IMR-90 (cell line): ENCODE measurements around the gene PIK3C2A. TPM values are rescaled to one million over a fixed set of nuclear protein-coding genes. Genes with fewer than 3 reads are reported as not detected.

ENCODE experiments used
- ATAC-seq: fragments of 200-7000 bp; cut with Tn5 transposase; 2 replicates; pipeline ENCODE4 v1.9.1; 2020; ENCODE audit warnings: low read depth, mild to moderate bottlenecking, moderate library complexity
- Bru-seq: library from RNA; stranded (reverse); fragments of 400-500 nt; gene quantifications from one replicate; lab custom pipeline; 2021; lab: Mats Ljungman, UMichigan
- BruChase-seq, 2 experiments: library from RNA; stranded (reverse); fragments of 400-500 nt; gene quantifications; one replicate each; lab custom pipeline; 2021; lab: Mats Ljungman, UMichigan
- BruUV-seq: library from RNA; stranded (reverse); fragments of 400-500 nt; replicated peaks from 2 replicates; lab custom pipeline; 2021; lab: Mats Ljungman, UMichigan
- CTCF ChIA-PET: fragments of 300-600 bp; formaldehyde crosslinking; extraction: SDS; loops from one replicate; lab custom pipeline; 2021; ENCODE audit warnings: antibody characterized with exemption; lab: Yijun Ruan, JAX
- POLR2A ChIA-PET: fragments of 300-600 bp; sonication (Branson Sonifier 250); formaldehyde crosslinking; loops from one replicate; lab custom pipeline; 2022; ENCODE audit warnings: antibody characterized with exemption; ENCODE audit not compliant: unreplicated experiment; lab: Charles Lee
- DNase-seq: peaks from one replicate; pipeline ENCODE4 v3.0.0; 2013
- H2AFZ ChIP-seq: replicated peaks from 2 replicates; pipeline ENCODE3; 2013; ENCODE audit warnings: low read length, mild to moderate bottlenecking; ENCODE audit not compliant: poor library complexity
- H2AK5ac ChIP-seq: 2 replicates; pipeline ENCODE4 v1.6.1; 2013; ENCODE audit warnings: low read depth, low read length, inconsistent platforms
- H2AK9ac ChIP-seq: replicated peaks from 2 replicates; pipeline ENCODE3; 2013; ENCODE audit warnings: mild to moderate bottlenecking, low read depth, low read length, moderate library complexity; ENCODE audit not compliant: poor library complexity
- H2BK120ac ChIP-seq: 2 replicates; pipeline ENCODE4 v1.6.1; 2013; ENCODE audit warnings: low read depth, low read length, inconsistent platforms
- H2BK15ac ChIP-seq: 3 replicates; pipeline ENCODE4 v1.6.1; 2013; ENCODE audit warnings: low read depth, low read length, inconsistent platforms
- H2BK20ac ChIP-seq: 2 replicates; pipeline ENCODE4 v1.6.1; 2013; ENCODE audit warnings: low read depth, mild to moderate bottlenecking, inconsistent platforms, low read length, moderate library complexity
- H2BK5ac ChIP-seq: 2 replicates; pipeline ENCODE4 v1.6.1; 2013; ENCODE audit warnings: mild to moderate bottlenecking, low read depth, low read length, inconsistent platforms; ENCODE audit not compliant: poor library complexity, severe bottlenecking
- H3K14ac ChIP-seq: replicated peaks from 2 replicates; pipeline ENCODE4 v1.6.1; 2013; ENCODE audit warnings: low read depth, low read length, inconsistent platforms
- H3K18ac ChIP-seq: 2 replicates; pipeline ENCODE4 v1.6.1; 2013; ENCODE audit warnings: low read depth, low read length, control low read depth
- H3K23ac ChIP-seq: 2 replicates; pipeline ENCODE4 v1.6.1; 2013; ENCODE audit warnings: low read depth, low read length, inconsistent platforms
- H3K27ac ChIP-seq: 2 replicates; pipeline ENCODE4 v1.5.1; 2013; ENCODE audit warnings: mild to moderate bottlenecking, control low read depth, low read length; ENCODE audit not compliant: insufficient read depth
- H3K27me3 ChIP-seq: 2 replicates; pipeline ENCODE4 v1.6.1; 2013; ENCODE audit warnings: low read length; ENCODE audit not compliant: control insufficient read depth, insufficient read depth
- H3K36me3 ChIP-seq: 2 replicates; pipeline ENCODE4 v1.6.1; 2013; ENCODE audit warnings: low read length, mixed read lengths; ENCODE audit not compliant: control insufficient read depth, insufficient read depth
- H3K4ac ChIP-seq: 2 replicates; pipeline ENCODE4 v1.6.1; 2013; ENCODE audit warnings: low read depth, low read length, inconsistent platforms
- H3K4me1 ChIP-seq: 2 replicates; pipeline ENCODE4 v1.6.1; 2013; ENCODE audit warnings: low read length, mixed read lengths; ENCODE audit not compliant: control insufficient read depth, insufficient read depth
- H3K4me2 ChIP-seq: 2 replicates; pipeline ENCODE4 v1.6.1; 2013; ENCODE audit warnings: low read depth, mild to moderate bottlenecking, control low read depth, low read length, moderate library complexity
- H3K4me3 ChIP-seq: 2 replicates; pipeline ENCODE4 v1.5.1; 2013; ENCODE audit warnings: low read depth, mild to moderate bottlenecking, control low read depth, low read length, moderate library complexity; ENCODE audit not compliant: insufficient read depth
- H3K56ac ChIP-seq: 2 replicates; pipeline ENCODE4 v1.6.1; 2013; ENCODE audit warnings: low read length, inconsistent platforms; ENCODE audit not compliant: insufficient read depth; ENCODE audit errors: extremely low read depth
- H3K79me1 ChIP-seq, 2 experiments: 2 replicates each; pipeline ENCODE4 v1.6.1; 2013; ENCODE audit warnings: low read length in 2 of 2, inconsistent platforms in 1 of 2, low read depth in 1 of 2
- H3K9ac ChIP-seq: 2 replicates; pipeline ENCODE4 v1.6.1; 2013; ENCODE audit warnings: low read depth, low read length, control low read depth
- H3K9me1 ChIP-seq: 2 replicates; pipeline ENCODE4 v1.6.1; 2013; ENCODE audit warnings: low read length, inconsistent platforms; ENCODE audit not compliant: insufficient read depth
- H3K9me3 ChIP-seq: 2 replicates; pipeline ENCODE4 v1.6.1; 2013; ENCODE audit warnings: low read length; ENCODE audit not compliant: control insufficient read depth, insufficient read depth
- H4K20me1 ChIP-seq: 2 replicates; pipeline ENCODE4 v1.6.1; 2013; ENCODE audit warnings: low read length, inconsistent platforms; ENCODE audit not compliant: insufficient read depth
- H4K5ac ChIP-seq: 2 replicates; pipeline ENCODE4 v1.6.1; 2013; ENCODE audit warnings: mild to moderate bottlenecking, low read depth, low read length, control low read depth
- H4K8ac ChIP-seq, 2 experiments: 2 replicates each; pipeline ENCODE4 v1.6.1; 2013; ENCODE audit warnings: low read depth in 2 of 2, low read length in 2 of 2, control low read depth in 1 of 2, inconsistent platforms in 1 of 2
- H4K91ac ChIP-seq: 2 replicates; pipeline ENCODE4 v1.6.1; 2013; ENCODE audit warnings: low read depth, low read length, inconsistent platforms; ENCODE audit not compliant: insufficient read depth
- BHLHE40 ChIP-seq: fragments of 150-350 bp; IDR thresholded peaks from 2 replicates; pipeline ENCODE4 v1.6.1; 2016; ENCODE audit warnings: mild to moderate bottlenecking, low read depth, low read length
- MAFK ChIP-seq: IDR thresholded peaks from 2 replicates; pipeline ENCODE4 v1.6.1; 2012; ENCODE audit warnings: low read depth, low read length, improper control_type of control experiment
- MAZ ChIP-seq: IDR thresholded peaks from 2 replicates; pipeline ENCODE4 v1.6.1; 2012; ENCODE audit warnings: low read depth, mild to moderate bottlenecking, low read length, improper control_type of control experiment, moderate library complexity, borderline replicate concordance
- POLR2A ChIP-seq: IDR thresholded peaks from 2 replicates; pipeline ENCODE4 v1.6.1; 2012; ENCODE audit warnings: mild to moderate bottlenecking, low read depth, low read length
- SMC3 ChIP-seq: fragments of 150-350 bp; IDR thresholded peaks from 2 replicates; pipeline ENCODE4 v1.6.1; 2016; ENCODE audit warnings: low read depth, mild to moderate bottlenecking, antibody characterized with exemption, low read length, moderate library complexity
- WGBS, 2 experiments: methylation state at CpG; one replicate each; pipeline versions ENCODE4 v1.1.5 to v1.1.7; 2013; ENCODE audit warnings: missing lambda C conversion rate in 2 of 2; ENCODE audit not compliant: insufficient read length in 1 of 2; ENCODE audit errors: extremely low coverage in 2 of 2; 5-methylcytosine and 5-hydroxymethylcytosine counted together
- dilution Hi-C: fragments of 300-500 bp; cut with HindIII; formaldehyde crosslinking; loops from one replicate; pipeline ENCODE4 v1.14.3; 2018; ENCODE audit warnings: low sequenced_read_pairs; ENCODE audit not compliant: unreplicated experiment
- in situ Hi-C: fragments of 300-500 bp; cut with MboI; formaldehyde crosslinking; loops from 3 replicates; pipeline ENCODE4 v1.14.3; 2019; ENCODE audit warnings: low sequenced_read_pairs, inconsistent platforms, mixed read lengths
- intact Hi-C: fragments of 100-400 bp; cut with micrococcal nuclease; formaldehyde crosslinking; loops from 2 replicates; pipeline ENCODE4 v1.10.0; 2022
- long read RNA-seq: library from polyadenylated mRNA; unstranded; transcript quantifications from one replicate; pipeline ENCODE4 v2.0.0, GENCODE V29; 2021; ENCODE audit not compliant: unreplicated experiment
- polyA plus RNA-seq, 3 experiments: library from polyadenylated mRNA; depleted of rRNA; stranded (reverse); fragments of >200 nt; gene quantifications; 2 replicates each; pipeline ENCODE4 v1.2.3, GENCODE V29; 2012; ENCODE audit warnings: low replicate concordance in 1 of 3
- total RNA-seq: library from RNA; depleted of rRNA; stranded (reverse); fragments of >200 nt; gene quantifications from 2 replicates; pipeline ENCODE4 v1.2.3, GENCODE V29; 2012; rRNA removed
- TF ChIP-seq, protein P1 (sequence below): conservative IDR thresholded peaks from 2 replicates; pipeline ENCODE4 v1.5.1; 2012; ENCODE audit warnings: mild to moderate bottlenecking, low read depth, low read length, improper control_type of control experiment

PIK3C2A gene
- 36.6 and 56.4 TPM in 2 replicates for total RNA-seq
- polyA plus RNA-seq (2012; rRNA removed) = 11.5 and 14.6 TPM in 2 replicates
- polyA plus RNA-seq (2012; cell fraction: cytosol; rRNA removed) = 1.7 and 2.4 TPM in 2 replicates
- 2.3 and 20.0 TPM in 2 replicates for polyA plus RNA-seq (2012; cell fraction: nucleus; rRNA removed; ENCODE audit: low replicate concordance)
- Bru-seq, nascent RNA = percentile 85 among the genes with signal in this experiment
- BruChase-seq, experiment 1, labeled RNA remaining after a 6-hour chase = percentile 90 among the genes with signal in this experiment
- percentile 90 among the genes with signal in this experiment for BruChase-seq, experiment 2, labeled RNA remaining after a 2-hour chase
- long read RNA-seq, partial matches to known transcripts = 10 of 18 reads
- long read RNA-seq, other reads (novel, unspliced or antisense) = 8 of 18 reads

- peak within 1 kb of the TSS; percentile 61 for H4K5ac ChIP-seq
- dilution Hi-C loops = no loop called here
- TF ChIP-seq BHLHE40 (peak; percentile 46; the same call in 1 of the 2 replicates), MAZ (peak; percentile 65; the same call in 1 of the 2 replicates), SMC3 (no peak), MAFK (no peak), POLR2A (peak; percentile 92)
- TF ChIP-seq, protein P1, sequence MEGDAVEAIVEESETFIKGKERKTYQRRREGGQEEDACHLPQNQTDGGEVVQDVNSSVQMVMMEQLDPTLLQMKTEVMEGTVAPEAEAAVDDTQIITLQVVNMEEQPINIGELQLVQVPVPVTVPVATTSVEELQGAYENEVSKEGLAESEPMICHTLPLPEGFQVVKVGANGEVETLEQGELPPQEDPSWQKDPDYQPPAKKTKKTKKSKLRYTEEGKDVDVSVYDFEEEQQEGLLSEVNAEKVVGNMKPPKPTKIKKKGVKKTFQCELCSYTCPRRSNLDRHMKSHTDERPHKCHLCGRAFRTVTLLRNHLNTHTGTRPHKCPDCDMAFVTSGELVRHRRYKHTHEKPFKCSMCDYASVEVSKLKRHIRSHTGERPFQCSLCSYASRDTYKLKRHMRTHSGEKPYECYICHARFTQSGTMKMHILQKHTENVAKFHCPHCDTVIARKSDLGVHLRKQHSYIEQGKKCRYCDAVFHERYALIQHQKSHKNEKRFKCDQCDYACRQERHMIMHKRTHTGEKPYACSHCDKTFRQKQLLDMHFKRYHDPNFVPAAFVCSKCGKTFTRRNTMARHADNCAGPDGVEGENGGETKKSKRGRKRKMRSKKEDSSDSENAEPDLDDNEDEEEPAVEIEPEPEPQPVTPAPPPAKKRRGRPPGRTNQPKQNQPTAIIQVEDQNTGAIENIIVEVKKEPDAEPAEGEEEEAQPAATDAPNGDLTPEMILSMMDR = no peak
- H2AK5ac ChIP-seq = peak within 1 kb of the TSS; percentile 30
- CTCF ChIA-PET = interaction anchor here (1.0 kb wide), 1 partner anchor 179 kb away, joined by 3 read pairs; no protein-coding TSS in a partner anchor
- peak within 1 kb of the TSS; percentile 78 to 91 for H4K8ac ChIP-seq
- WGBS, 2 experiments = 1% methylated on average over 29 of the region's 72 CpGs; no CpG with 5 or more reads in 1 of the 2 experiments
- H2BK20ac ChIP-seq = no peak within 1 kb of the TSS
- peak within 1 kb of the TSS; percentile 91 for H3K27ac ChIP-seq
- no peak within 1 kb of the TSS for H2BK15ac ChIP-seq
- peak within 1 kb of the TSS; percentile 94 for H2AK9ac ChIP-seq
- peak within 1 kb of the TSS; percentile 76 for H3K23ac ChIP-seq
- H3K4ac ChIP-seq = peak within 1 kb of the TSS; percentile 80
- H3K9ac ChIP-seq = peak within 1 kb of the TSS; percentile 89
- no TSS peak for BruUV-seq
- DNase-seq = peak; percentile 90
- in situ Hi-C loops = no loop called here
- no peaks in the 10 kb centered on the region for H3K9me1 ChIP-seq
- H2BK120ac ChIP-seq = peak within 1 kb of the TSS; percentile 12; the same call in 1 of the 2 replicates
- peaks cover 7 to 39% of the 10 kb centered on the region in 2 experiments; a peak in 2 of 4 replicates for H3K79me1 ChIP-seq
- POLR2A ChIA-PET = no interaction called here
- peak within 1 kb of the TSS; percentile 60 for H4K91ac ChIP-seq
- peak within 1 kb of the TSS; percentile 47; the same call in 1 of the 2 replicates for H3K18ac ChIP-seq
- no peaks in the 10 kb centered on the region for H3K27me3 ChIP-seq
- intact Hi-C loops = no loop called here
- no peaks in the 10 kb centered on the region; the same call in 1 of the 2 replicates for H3K4me1 ChIP-seq
- no peaks in the 10 kb centered on the region; the same call in 1 of the 2 replicates for H4K20me1 ChIP-seq
- peak; percentile 96 for ATAC-seq
- peak within 1 kb of the TSS; percentile 98 for H3K4me2 ChIP-seq
- H3K4me3 ChIP-seq = peak within 1 kb of the TSS; percentile 96
- peak within 1 kb of the TSS; percentile 70 for H3K14ac ChIP-seq
- no peaks in the 10 kb centered on the region; the same call in 1 of the 2 replicates for H3K36me3 ChIP-seq
- H2BK5ac ChIP-seq = peak within 1 kb of the TSS; percentile 66
- H3K9me3 ChIP-seq = no peaks in the 10 kb centered on the region
- H3K56ac ChIP-seq = peak within 1 kb of the TSS; percentile 81; the same call in 1 of the 2 replicates
- H2AFZ ChIP-seq = peak within 1 kb of the TSS; percentile 95
Observed at GRCh38 chr11:17207317-17208256, at the start of gene PIK3C2A. PIK3C2A (minus strand) TSS chr11:17207986; CDS start chr11:17169741, 38,245 bp downstream.
